ENCODE measurements around the gene TBCC.

DNA sequence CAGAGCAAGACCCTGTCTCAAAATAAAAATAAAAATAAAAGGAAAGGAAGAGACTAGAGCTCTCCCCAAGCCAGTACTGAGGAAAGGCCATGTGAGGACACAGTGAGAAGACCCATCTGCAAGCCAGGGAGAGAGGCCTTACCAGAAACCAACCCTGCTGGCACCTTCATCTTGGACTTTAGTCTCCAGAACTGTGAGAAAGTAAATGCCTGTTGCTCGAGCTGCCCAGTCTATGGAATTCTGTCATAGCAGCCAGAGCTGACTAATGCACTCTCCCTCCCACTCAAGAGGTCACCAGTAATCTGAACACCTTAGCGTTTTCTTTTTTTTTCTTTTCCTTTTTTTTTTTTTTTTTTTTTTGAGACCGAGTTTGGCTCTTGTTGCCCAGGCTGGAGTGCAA, 16.2 kb downstream of the TBCC start:
- TF ChIP-seq, protein P1, sequence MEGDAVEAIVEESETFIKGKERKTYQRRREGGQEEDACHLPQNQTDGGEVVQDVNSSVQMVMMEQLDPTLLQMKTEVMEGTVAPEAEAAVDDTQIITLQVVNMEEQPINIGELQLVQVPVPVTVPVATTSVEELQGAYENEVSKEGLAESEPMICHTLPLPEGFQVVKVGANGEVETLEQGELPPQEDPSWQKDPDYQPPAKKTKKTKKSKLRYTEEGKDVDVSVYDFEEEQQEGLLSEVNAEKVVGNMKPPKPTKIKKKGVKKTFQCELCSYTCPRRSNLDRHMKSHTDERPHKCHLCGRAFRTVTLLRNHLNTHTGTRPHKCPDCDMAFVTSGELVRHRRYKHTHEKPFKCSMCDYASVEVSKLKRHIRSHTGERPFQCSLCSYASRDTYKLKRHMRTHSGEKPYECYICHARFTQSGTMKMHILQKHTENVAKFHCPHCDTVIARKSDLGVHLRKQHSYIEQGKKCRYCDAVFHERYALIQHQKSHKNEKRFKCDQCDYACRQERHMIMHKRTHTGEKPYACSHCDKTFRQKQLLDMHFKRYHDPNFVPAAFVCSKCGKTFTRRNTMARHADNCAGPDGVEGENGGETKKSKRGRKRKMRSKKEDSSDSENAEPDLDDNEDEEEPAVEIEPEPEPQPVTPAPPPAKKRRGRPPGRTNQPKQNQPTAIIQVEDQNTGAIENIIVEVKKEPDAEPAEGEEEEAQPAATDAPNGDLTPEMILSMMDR (IDR thresholded peaks at IDR 0.05): no peak
- TF ChIP-seq EZH2phosphoT487 (IDR thresholded peaks at IDR 0.05) (no peak), EZH2 (IDR thresholded peaks at IDR 0.05) (no peak)
